Coronary artery (tissue), 2 donors: ENCODE results near the gene KMT2E.

Experiments used
- DNase-seq: peaks from one replicate; pipeline ENCODE4 v3.0.0-alpha.2; 2017; ENCODE audit warnings: low spot score
- H3K27ac ChIP-seq, 2 donors: fragments of 200-600 bp; sonication (generic); one replicate each; pipeline ENCODE4 v1.5.1; 2016 to 2019
- H3K4me3 ChIP-seq: fragments of 200-600 bp; sonication (generic); 2 replicates; pipeline ENCODE4 v1.5.1; 2016; ENCODE audit warnings: mild to moderate bottlenecking, moderate library complexity
- CTCF ChIP-seq: fragments of 200-600 bp; sonication (generic); IDR thresholded peaks from one replicate; pipeline ENCODE4 v1.5.1; 2019; ENCODE audit warnings: antibody characterized with exemption

KMT2E gene

GRCh38 chr7:105118612-105119600, 104.9 kb downstream of the KMT2E start:
- Histone ChIP-seq H3K4me3 (no peak overlapping the region), H3K27ac (no peak overlapping the region)
- no peak for TF ChIP-seq CTCF
- no peak for DNase-seq

GRCh38 chr7:105122619-105123018, 108.6 kb downstream of the KMT2E start:
- no peak for DNase-seq
- no peak for TF ChIP-seq CTCF
- no peak overlapping the region for H3K4me3 ChIP-seq
- no peak overlapping the region for H3K27ac ChIP-seq

GRCh38 chr7:105125745-105126144, 111.7 kb downstream of the KMT2E start:
- DNase-seq = no peak

GRCh38 chr7:105126436-105126975, 112.5 kb downstream of the KMT2E start:
- H3K27ac ChIP-seq = no peak overlapping the region

More at GRCh38 chr7:105125745-105126144, 111.7 kb downstream of the KMT2E start:
- Histone ChIP-seq H3K4me3 (no peak overlapping the region), H3K27ac (no peak overlapping the region)
- no peak for TF ChIP-seq CTCF

GRCh38 chr7:105127179-105127578, 113.2 kb downstream of the KMT2E start:
- TF ChIP-seq CTCF = no peak
- DNase-seq = no peak
- Histone ChIP-seq H3K27ac (no peak overlapping the region), H3K4me3 (no peak overlapping the region)

More at GRCh38 chr7:105126436-105126975, 112.5 kb downstream of the KMT2E start:
- DNase-seq = no peak
- no peak for TF ChIP-seq CTCF
- H3K4me3 ChIP-seq = no peak overlapping the region

GRCh38 chr7:105130048-105130447, 116.0 kb downstream of the KMT2E start:
- TF ChIP-seq CTCF = no peak
- no peak for DNase-seq
- no peak overlapping the region for H3K27ac ChIP-seq
- no peak overlapping the region for H3K4me3 ChIP-seq

- no peak for TF ChIP-seq CTCF
- no peak for DNase-seq
- H3K4me3 ChIP-seq = no peak overlapping the region
- H3K27ac ChIP-seq = no peak overlapping the region
Measured at GRCh38 chr7:105130580-105130979, 116.6 kb downstream of the KMT2E start.
